GM06990 (cell line): ENCODE results near the gene PDYN.

Experiments
- DNase-seq: peaks from one replicate; pipeline ENCODE4 v3.0.0-alpha.2; 2011; ENCODE audit not compliant: insufficient read length; ENCODE audit errors: extremely low read depth
- H3K27me3 ChIP-seq: replicated peaks from 2 replicates; pipeline ENCODE4 v1.6.0; 2011; ENCODE audit warnings: low read length; ENCODE audit not compliant: control insufficient read depth, insufficient read depth
- H3K36me3 ChIP-seq: 2 replicates; pipeline ENCODE4 v1.5.1; 2011; ENCODE audit warnings: low read length; ENCODE audit not compliant: control insufficient read depth, insufficient read depth
- H3K4me3 ChIP-seq: replicated peaks from 2 replicates; pipeline ENCODE4 v1.5.1; 2011; ENCODE audit warnings: low read depth, mild to moderate bottlenecking, control low read depth, low read length
- TF ChIP-seq, protein P1 (sequence below): IDR thresholded peaks from 2 replicates; pipeline ENCODE4 v1.5.1; 2011; ENCODE audit warnings: low read length, control low read depth, mild to moderate bottlenecking, inconsistent platforms; ENCODE audit not compliant: insufficient read depth, poor library complexity, severe bottlenecking

The PDYN gene

DNA sequence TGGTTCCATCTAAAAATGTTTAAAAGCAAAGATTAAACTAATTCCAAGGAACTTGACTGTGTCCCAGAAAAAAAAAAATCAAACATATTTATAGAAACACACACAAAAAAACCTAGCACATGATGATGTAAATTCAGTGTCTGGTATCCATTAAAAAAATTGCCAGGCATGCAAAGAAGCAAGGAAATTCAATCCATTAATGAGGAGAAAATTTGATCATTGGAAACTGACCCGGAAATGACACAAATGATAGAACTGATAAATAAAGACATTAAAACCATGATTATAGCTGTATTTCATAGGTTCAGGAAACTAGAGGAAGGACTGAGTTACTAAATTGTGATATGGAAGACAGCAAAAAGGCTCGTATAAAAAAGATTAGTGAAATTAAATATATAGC is 34.7 kb downstream of the PDYN start:
- H3K36me3 ChIP-seq: no peaks in the 10 kb centered on the region
- H3K27me3 ChIP-seq: peaks cover 1% of the 10 kb centered on the region; the same call in 1 of the 2 replicates
- no peak for DNase-seq
- no peak overlapping the region for H3K4me3 ChIP-seq
- TF ChIP-seq, protein P1, sequence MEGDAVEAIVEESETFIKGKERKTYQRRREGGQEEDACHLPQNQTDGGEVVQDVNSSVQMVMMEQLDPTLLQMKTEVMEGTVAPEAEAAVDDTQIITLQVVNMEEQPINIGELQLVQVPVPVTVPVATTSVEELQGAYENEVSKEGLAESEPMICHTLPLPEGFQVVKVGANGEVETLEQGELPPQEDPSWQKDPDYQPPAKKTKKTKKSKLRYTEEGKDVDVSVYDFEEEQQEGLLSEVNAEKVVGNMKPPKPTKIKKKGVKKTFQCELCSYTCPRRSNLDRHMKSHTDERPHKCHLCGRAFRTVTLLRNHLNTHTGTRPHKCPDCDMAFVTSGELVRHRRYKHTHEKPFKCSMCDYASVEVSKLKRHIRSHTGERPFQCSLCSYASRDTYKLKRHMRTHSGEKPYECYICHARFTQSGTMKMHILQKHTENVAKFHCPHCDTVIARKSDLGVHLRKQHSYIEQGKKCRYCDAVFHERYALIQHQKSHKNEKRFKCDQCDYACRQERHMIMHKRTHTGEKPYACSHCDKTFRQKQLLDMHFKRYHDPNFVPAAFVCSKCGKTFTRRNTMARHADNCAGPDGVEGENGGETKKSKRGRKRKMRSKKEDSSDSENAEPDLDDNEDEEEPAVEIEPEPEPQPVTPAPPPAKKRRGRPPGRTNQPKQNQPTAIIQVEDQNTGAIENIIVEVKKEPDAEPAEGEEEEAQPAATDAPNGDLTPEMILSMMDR: no peak

DNA sequence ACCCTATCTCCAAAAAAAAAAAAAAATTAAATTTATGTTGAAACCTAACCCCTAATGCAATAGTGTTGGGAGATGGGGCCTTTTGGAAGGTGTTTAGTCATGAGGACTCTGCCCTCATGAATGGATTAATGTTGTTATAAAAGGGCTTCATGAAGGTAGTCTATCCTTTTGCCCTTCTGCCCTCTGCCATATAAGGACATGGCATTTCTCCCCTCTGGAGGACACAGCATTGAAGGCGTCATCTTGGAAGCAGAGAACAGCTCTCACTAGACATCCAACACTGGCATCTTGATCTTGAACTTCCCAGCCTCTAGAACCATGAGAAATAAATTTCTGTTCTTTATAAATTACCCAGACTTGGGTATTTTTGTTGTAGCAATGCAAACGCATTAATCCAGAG is 35.4 kb downstream of the PDYN start:
- DNase-seq: no peak
- Histone ChIP-seq H3K36me3 (no peaks in the 10 kb centered on the region), H3K4me3 (no peak overlapping the region), H3K27me3 (peaks cover 1% of the 10 kb centered on the region; the same call in 1 of the 2 replicates)
- TF ChIP-seq, protein P1: no peak

DNA sequence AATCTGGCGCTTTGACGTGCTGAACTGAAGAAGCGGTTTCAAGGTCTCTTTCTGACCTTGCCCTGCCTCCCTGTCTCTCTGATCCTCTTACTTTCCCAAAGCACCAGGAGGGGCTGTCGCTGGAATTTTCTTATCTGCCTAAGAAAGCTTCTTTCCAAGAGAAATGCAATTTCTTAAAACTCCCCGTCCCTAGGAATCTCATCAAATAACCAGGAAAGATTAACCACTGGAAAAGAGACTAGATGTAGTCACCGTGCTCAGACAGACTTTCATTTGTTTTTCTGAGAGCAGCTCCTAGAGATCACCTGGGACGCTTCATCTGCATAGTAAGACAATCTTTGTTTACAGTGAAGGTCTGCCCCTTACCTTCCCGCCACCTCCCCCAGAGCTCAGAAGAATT is 38.6 kb downstream of the PDYN start:
- H3K4me3 ChIP-seq: no peak overlapping the region
- no peaks in the 10 kb centered on the region for H3K27me3 ChIP-seq
- no peaks in the 10 kb centered on the region for H3K36me3 ChIP-seq
- DNase-seq: no peak
- TF ChIP-seq, protein P1: no peak

DNA sequence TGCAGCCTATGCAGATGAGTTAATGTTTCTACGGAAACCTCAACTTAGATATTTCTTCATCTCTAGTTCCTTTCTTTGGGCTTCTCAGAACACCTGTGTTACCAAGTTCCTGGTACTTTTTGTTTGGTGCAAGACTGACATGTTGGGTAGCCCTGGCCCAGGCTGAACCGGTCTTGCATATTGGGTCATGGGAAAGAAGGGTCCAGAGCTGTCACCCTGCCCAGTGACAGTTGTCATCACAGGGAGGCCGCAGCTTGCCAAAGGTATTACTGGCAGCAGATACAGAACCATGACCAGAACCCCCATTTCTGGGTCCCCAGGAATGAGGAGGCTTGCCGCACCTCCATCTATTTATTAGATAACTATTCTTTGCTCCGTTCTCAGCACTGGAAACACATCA is 40.2 kb downstream of the PDYN start:
- no peak for DNase-seq
- TF ChIP-seq, protein P1: no peak
- Histone ChIP-seq H3K27me3 (no peaks in the 10 kb centered on the region), H3K4me3 (no peak overlapping the region), H3K36me3 (no peaks in the 10 kb centered on the region)

DNA sequence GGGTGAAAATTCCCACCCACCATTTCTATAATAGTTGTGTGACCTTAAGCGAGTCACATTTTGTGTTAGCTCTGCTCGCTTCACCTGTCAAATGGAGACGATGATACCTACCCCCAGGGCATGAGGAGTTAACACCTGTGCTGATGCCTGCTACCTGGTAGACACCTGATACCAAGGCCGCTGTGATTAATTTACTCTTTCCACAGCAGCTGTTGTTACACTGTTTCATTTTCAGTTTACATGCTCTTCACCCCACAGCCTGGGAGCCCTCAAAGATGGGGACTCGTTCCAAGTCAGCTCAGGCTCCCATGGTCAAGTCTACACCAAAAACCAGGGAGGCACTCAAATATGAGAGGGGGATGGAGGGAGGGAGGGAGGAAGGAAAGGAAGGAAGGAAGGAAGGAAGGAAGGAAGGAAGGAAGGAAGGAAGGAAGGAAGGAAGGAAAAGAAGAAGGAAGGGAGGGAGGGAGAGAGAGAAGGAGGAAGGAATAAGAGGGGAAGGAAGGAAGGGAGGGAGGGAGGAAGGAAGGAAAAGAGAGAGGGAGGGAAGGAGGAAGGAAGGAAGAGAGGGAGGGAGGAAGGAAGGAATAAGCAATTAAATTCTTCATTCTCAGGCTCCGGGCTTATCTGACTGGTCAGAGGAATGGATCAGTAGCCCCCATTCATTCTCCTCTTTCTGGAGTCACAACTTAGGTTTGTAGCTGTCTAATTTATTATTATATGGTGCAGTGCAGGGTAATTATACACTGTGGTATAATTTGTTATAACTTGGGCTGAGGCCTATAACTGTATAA is 40.9 kb downstream of the PDYN start:
- DNase-seq: no peak
- H3K27me3 ChIP-seq: no peaks in the 10 kb centered on the region
- H3K36me3 ChIP-seq: no peaks in the 10 kb centered on the region
- TF ChIP-seq, protein P1: no peak
- no peak overlapping the region for H3K4me3 ChIP-seq
